ENCODE measurements around the gene OR2D2.
"Not testable (repeated sequence)": the region's sequence is repeated elsewhere in the genome, so short reads cannot be mapped to it uniquely, and the experiment has no call there.

The OR2D2 gene

GRCh38 chr11:6882751-6883150, 9.5 kb downstream of the OR2D2 start:
- no peak for DNase-seq (ENCODE audit: low spot score)

DNA sequence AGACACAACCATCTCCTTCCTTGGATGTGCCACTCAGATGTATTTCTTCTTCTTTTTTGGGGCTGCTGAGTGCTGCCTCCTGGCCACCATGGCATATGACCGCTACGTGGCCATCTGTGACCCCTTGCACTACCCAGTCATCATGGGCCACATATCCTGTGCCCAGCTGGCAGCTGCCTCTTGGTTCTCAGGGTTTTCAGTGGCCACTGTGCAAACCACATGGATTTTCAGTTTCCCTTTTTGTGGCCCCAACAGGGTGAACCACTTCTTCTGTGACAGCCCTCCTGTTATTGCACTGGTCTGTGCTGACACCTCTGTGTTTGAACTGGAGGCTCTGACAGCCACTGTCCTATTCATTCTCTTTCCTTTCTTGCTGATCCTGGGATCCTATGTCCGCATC, 15.4 kb downstream of the OR2D2 start:
- no peak for DNase-seq (ENCODE audit: low spot score)

DNA sequence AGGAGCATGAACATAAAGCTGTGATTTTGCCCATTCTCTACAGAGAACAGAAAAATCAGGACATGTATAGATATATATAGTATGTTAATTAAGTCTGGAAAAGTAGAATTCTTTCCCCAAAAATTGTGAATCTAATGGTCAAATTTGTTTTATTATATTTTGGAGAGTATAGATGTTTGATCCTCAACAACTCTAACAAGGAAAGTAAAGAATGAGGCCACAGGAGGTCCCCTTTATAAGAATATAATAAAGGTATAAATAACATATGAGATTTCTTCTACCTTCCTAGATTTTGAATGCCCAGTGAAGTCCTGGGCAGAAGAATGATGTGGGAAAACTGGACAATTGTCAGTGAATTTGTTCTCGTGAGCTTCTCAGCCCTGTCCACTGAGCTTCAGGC, 16.0 kb downstream of the OR2D2 start, which contains the start of gene OR10A4:
Gene OR10A4 (plus strand): TSS at position 301 of the 400 bp plus-strand sequence. CDS start 23 bp downstream, at position 324.
- DNase-seq (ENCODE audit: low spot score), result no peak

DNA sequence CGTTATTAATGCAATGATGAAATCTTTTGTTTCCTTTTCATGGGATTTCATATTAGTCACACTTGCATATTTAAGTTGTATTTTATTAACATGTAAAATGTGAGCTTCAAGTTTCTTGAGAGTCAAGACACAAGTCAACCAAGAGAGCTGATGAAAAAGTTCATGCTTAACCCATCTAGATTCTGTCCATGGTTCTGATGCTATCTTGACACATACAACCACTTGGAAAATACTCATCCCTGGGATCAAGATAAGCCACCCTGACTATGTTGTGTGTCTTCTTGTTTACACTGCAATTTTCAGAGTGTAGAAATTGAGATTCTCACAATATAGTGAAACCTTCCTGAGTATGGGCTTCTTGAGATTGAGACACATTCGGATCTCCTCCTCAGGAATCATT, 16.5 kb downstream of the OR2D2 start:
- DNase-seq (ENCODE audit: low spot score), result no peak

DNA sequence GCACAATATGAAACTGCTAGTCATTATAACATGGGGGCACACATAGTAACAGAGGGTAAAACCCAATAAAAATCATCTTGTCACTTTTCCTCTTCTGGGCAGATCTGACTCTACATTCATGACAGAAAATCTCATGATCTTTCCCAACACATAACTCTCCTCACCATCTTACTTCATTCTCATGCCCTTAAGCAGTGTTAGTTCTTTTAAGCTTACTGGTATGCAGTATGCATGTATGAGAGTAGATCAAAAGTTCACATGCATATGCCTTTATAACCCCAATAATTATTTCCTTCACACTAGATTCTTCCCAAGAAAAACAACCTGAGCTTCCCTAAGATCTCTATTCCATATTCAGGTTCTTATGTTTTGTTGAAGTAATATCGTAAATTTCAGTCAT, 21.0 kb downstream of the OR2D2 start:
- no peak for DNase-seq (ENCODE audit: low spot score)

DNA sequence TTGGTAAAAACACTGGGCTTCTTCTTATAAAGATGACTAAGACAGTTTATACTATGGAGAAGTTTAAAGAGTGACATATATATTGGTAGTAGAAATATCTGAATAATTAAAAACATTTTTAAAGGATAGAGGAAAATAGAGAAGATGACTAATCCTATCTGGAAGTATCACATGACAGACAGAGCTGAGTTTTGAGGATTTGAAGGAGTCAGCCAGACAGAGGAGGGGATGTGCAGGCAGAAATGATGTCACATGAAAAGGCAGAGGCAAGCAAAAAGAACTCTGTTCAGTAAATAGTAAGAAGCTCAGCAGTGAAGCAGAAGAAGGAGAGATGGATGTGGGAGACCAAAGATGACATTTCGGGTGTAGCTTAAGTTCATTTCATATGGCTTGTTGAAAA, 27.9 kb downstream of the OR2D2 start:
- peak; percentile 9 for DNase-seq (ENCODE audit: low spot score)

DNA sequence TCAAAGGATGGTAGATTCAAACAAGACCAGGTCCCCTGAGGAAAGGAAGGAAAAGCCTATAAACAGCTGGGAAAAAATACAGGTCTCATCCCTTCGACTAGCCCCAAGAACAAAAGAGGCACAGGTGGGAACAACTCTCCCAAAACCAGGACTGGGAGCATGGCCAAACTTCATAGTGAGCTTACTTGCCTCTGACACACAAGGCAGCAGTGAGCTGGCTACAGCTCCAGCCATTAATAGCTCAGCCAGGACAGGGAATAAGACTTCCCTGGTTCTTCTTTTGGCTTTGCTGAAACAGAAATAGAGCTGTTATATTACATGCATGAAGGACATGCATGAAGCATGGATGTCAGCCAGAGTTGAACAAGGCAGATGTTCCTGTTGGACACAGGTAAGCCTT, 29.3 kb downstream of the OR2D2 start, which contains the start of gene OR10A2:
Gene OR10A2 (plus strand): TSS at position 97 of the 400 bp plus-strand sequence. CDS start 6,698 bp downstream, outside the sequence.
- no peak for DNase-seq (ENCODE audit: low spot score)

GRCh38 chr11:6856871-6857270, 35.4 kb downstream of the OR2D2 start:
- DNase-seq (ENCODE audit: low spot score), result no peak

GRCh38 chr11:6855971-6856541, 36.2 kb downstream of the OR2D2 start:
- no peak for DNase-seq (ENCODE audit: low spot score)

GRCh38 chr11:6854801-6855200, 37.5 kb downstream of the OR2D2 start:
- DNase-seq (ENCODE audit: low spot score), result not testable (repeated sequence)

DNA sequence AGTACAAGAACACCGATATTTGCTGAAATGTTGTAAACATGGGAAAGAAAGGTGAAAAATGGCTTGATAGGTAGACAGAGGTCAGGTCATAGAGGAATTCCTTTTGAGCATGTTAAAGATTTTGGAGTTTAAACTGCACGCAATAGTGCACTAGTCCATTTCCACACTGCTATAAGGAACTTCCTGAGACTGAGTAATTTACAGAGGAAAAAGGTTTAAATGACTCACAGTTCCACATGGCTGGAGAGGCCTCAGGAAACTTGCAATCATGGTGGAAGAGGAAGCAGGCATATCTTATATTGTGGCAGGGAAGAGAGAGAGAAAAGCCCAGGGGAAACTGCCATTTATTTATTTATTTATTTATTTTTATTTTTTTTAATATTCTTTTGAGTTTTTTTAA, 41.8 kb downstream of the OR2D2 start:
- no peak for DNase-seq (ENCODE audit: low spot score)

DNA sequence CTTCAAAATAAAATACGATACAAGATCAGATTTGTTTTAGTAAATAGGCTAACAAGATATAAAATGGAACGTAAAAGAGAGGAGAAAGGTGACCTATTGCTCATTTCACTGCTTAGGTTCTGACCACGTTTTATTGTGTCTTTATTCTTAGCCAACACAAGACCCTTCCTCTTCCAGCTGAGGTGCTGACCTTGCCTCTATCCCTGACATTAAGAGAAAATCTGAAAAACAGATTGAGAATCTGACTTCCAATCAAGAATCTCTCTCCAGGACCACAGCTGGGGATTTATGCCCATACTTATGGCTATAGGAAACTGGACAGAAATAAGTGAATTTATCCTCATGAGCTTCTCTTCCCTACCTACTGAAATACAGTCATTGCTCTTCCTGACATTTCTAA, 46.9 kb downstream of the OR2D2 start, which contains the start of gene OR10A5:
Gene OR10A5 (plus strand): TSS at position 301 of the 400 bp plus-strand sequence. CDS start 0 bp downstream, at position 301.
- no peak for DNase-seq (ENCODE audit: low spot score)

DNA sequence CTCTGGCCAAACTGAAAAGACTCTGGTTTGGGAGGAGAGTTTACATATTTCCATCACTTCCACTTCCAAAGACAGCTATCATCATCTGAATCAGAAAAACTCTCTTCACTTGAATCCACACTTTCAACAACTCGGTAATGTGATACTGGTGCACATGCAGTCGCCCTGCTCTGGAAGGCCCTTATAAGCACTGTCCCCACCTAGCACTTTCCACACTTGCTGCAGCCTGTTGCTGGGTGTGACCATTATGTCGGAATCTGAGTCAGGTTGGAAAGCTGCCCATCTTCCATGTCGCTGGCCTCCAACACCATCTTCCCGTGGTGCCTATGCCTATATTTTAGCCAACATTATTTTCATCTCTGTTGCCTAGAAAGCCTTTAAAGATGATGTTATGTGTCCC, 47.9 kb downstream of the OR2D2 start:
- DNase-seq (ENCODE audit: low spot score), result no peak

GRCh38 chr11:6843670-6844069, 48.6 kb downstream of the OR2D2 start:
- DNase-seq (ENCODE audit: low spot score), result no peak

DNA sequence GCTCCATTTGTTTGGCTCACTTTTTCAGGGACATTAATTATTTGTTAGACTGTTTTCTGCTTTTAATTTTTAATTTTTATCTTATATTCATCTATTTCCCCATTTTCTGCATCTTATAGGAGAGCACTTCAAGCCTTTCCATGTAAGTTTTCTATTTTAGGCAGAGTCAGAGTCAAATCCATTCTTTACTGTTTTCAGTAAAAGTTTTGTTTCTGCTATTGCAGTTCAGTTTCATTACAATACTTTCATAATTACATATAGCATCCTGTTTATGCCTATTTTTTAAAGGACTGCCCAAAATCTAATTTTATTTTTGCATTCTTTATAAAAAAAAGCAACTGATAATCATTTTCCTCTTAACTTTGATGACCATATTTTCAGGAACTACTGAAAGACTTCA, 50.6 kb downstream of the OR2D2 start:
- no peak for DNase-seq (ENCODE audit: low spot score)

Data from putamen (tissue), 1 donor.